Hematopoietic multipotent progenitor cell treated with erythropoietin and hydrocortisone succinate and interleukin-3 and kit ligand, for 17 days (in vitro differentiated cells): ENCODE measurements around the gene C1orf167.

ENCODE experiments used
- DNase-seq: peaks from one replicate; pipeline ENCODE4 v3.0.0-alpha.2; 2015; ENCODE audit warnings: low spot score

The C1orf167 gene

GRCh38 chr1:11836955-11837766 is 75.2 kb downstream of the C1orf167 start:
- no peak for DNase-seq

- DNase-seq: no peak
Measured at GRCh38 chr1:11837767-11838348, 75.9 kb downstream of the C1orf167 start.

GRCh38 chr1:11838349-11839272 is 76.6 kb downstream of the C1orf167 start:
- DNase-seq: peak; percentile 85
